AG20443 (cell line): ENCODE measurements around the gene SSUH2.

Experiments used
- DNase-seq: peaks from one replicate; pipeline ENCODE4 v3.0.0; 2012; ENCODE audit warnings: low spot score, mixed read lengths

Gene SSUH2

GRCh38 chr3:8579943-8580342, 64.7 kb downstream of the SSUH2 start:
- DNase-seq = no peak

- no peak for DNase-seq
These were observed 65.5 kb downstream of the SSUH2 start for GRCh38 chr3:8579096-8579495.

- no peak for DNase-seq
These were observed 66.3 kb downstream of the SSUH2 start for GRCh38 chr3:8578282-8578681.

- DNase-seq = no peak
These were observed 67.6 kb downstream of the SSUH2 start for GRCh38 chr3:8576841-8577571.

GRCh38 chr3:8576436-8576835, 68.2 kb downstream of the SSUH2 start:
- no peak for DNase-seq

GRCh38 chr3:8575364-8576104, 69.1 kb downstream of the SSUH2 start:
- DNase-seq = no peak

GRCh38 chr3:8574670-8575322, 69.8 kb downstream of the SSUH2 start:
- DNase-seq = no peak

GRCh38 chr3:8574040-8574669, 70.4 kb downstream of the SSUH2 start:
- DNase-seq = no peak

GRCh38 chr3:8573342-8573926, 71.2 kb downstream of the SSUH2 start:
- DNase-seq = peak; percentile 61

GRCh38 chr3:8571256-8571655, 73.3 kb downstream of the SSUH2 start:
- no peak for DNase-seq
